Activated effector memory CD4-positive, alpha-beta T cell treated with Interleukin-2 at 50 U/mL for 16 hours (primary cell): ENCODE results near the gene LIMS2.
A peak's percentile ranks its signal among the peaks of the same experiment; 100 is the strongest.

Experiments used
- DNase-seq: peaks from one replicate; pipeline ENCODE4 v3.0.0-alpha.2; 2020

Gene LIMS2

GRCh38 chr2:127596311-127597045 lies 78.9 kb downstream of the LIMS2 start:
- DNase-seq: no peak

GRCh38 chr2:127594116-127594591 lies 81.2 kb downstream of the LIMS2 start:
- DNase-seq: no peak

- DNase-seq: no peak
Measured at GRCh38 chr2:127593228-127594115, 81.9 kb downstream of the LIMS2 start.

- DNase-seq: no peak
Measured at GRCh38 chr2:127592761-127593227, 82.5 kb downstream of the LIMS2 start.

GRCh38 chr2:127591221-127591923 lies 84.0 kb downstream of the LIMS2 start:
- peak; percentile 34 for DNase-seq

- DNase-seq: no peak
Measured at GRCh38 chr2:127590386-127591190, 84.7 kb downstream of the LIMS2 start.

- DNase-seq: no peak
Measured at GRCh38 chr2:127589841-127590240, 85.5 kb downstream of the LIMS2 start.

- DNase-seq: no peak
Measured at GRCh38 chr2:127589358-127589757, 86.0 kb downstream of the LIMS2 start.
